Smooth muscle cell (in vitro differentiated cells): ENCODE data around the gene FSTL5. TPM values are rescaled to one million over a fixed set of nuclear protein-coding genes. Genes with fewer than 3 reads are reported as not detected.
A peak's percentile ranks its signal among the peaks of the same experiment; 100 is the strongest.

Source experiments
- DNase-seq: peaks from one replicate; lab custom pipeline; 2025; ENCODE audit not compliant: unreplicated experiment; lab: John Stamatoyannopoulos, UW
- H2AFZ ChIP-seq: fragments of 200-600 bp; sonication (generic); 2 replicates; pipeline ENCODE4 v1.6.0; 2016; ENCODE audit warnings: antibody characterized with exemption, low read depth, mild to moderate bottlenecking
- H3F3A ChIP-seq: fragments of 200-600 bp; sonication (generic); 2 replicates; pipeline ENCODE4 v1.6.0; 2017; ENCODE audit warnings: antibody characterized with exemption, low read depth
- H3K27ac ChIP-seq: fragments of 200-600 bp; sonication (generic); 2 replicates; pipeline ENCODE4 v1.5.1; 2016; ENCODE audit warnings: low read depth, mild to moderate bottlenecking
- H3K27me3 ChIP-seq: fragments of 200-600 bp; sonication (generic); 2 replicates; pipeline ENCODE4 v1.6.1; 2016; ENCODE audit warnings: low read depth, mild to moderate bottlenecking
- H3K36me3 ChIP-seq: fragments of 200-600 bp; sonication (generic); 2 replicates; pipeline ENCODE4 v1.5.1; 2016; ENCODE audit warnings: low read depth
- H3K4me1 ChIP-seq: fragments of 200-600 bp; sonication (generic); 2 replicates; pipeline ENCODE4 v1.5.1; 2016; ENCODE audit warnings: low read depth
- H3K4me2 ChIP-seq: fragments of 200-600 bp; sonication (generic); 2 replicates; pipeline ENCODE4 v1.6.0; 2016; ENCODE audit warnings: mild to moderate bottlenecking
- H3K4me3 ChIP-seq: fragments of 200-600 bp; sonication (generic); 2 replicates; pipeline ENCODE4 v1.5.1; 2016; ENCODE audit warnings: mild to moderate bottlenecking
- H3K79me2 ChIP-seq: fragments of 200-600 bp; sonication (generic); 2 replicates; pipeline ENCODE4 v1.6.0; 2016; ENCODE audit warnings: low read depth, mild to moderate bottlenecking
- H3K9ac ChIP-seq: fragments of 200-600 bp; sonication (generic); 2 replicates; pipeline ENCODE4 v1.6.0; 2016; ENCODE audit warnings: low read depth
- H3K9me3 ChIP-seq: fragments of 200-600 bp; sonication (generic); replicated peaks from 2 replicates; pipeline ENCODE4 v1.5.1; 2016; ENCODE audit warnings: low read depth
- H4K20me1 ChIP-seq: fragments of 200-600 bp; sonication (generic); 2 replicates; pipeline ENCODE4 v1.6.0; 2016; ENCODE audit warnings: low read depth
- WGBS: methylation state at CpG from one replicate; pipeline ENCODE4 v1.1.7; 2016; ENCODE audit warnings: low lambda C conversion rate; 5-methylcytosine and 5-hydroxymethylcytosine counted together
- polyA plus RNA-seq: library from polyadenylated mRNA; unstranded; fragments of >200 nt; fragmentation: Nextera tagmentation; extraction: Ambion mirVana; gene quantifications from 2 replicates; pipeline ENCODE4 v1.2.1, GENCODE V29; 2016
- total RNA-seq: library from RNA; depleted of rRNA; stranded (reverse); fragments of >200 nt; gene quantifications from 2 replicates; pipeline ENCODE4 v1.2.3, GENCODE V29; 2014
- TF ChIP-seq, protein P1 (sequence below): fragments of 200-600 bp; sonication (generic); IDR thresholded peaks from 2 replicates; pipeline ENCODE4 v1.5.1; 2017; ENCODE audit warnings: borderline replicate concordance, mild to moderate bottlenecking, antibody characterized with exemption; ENCODE audit not compliant: insufficient read depth, poor library complexity, severe bottlenecking

The FSTL5 gene
- total and polyA plus RNA-seq, 2 experiments from 2014 or later: 0.04 TPM; not detected in 1

DNA sequence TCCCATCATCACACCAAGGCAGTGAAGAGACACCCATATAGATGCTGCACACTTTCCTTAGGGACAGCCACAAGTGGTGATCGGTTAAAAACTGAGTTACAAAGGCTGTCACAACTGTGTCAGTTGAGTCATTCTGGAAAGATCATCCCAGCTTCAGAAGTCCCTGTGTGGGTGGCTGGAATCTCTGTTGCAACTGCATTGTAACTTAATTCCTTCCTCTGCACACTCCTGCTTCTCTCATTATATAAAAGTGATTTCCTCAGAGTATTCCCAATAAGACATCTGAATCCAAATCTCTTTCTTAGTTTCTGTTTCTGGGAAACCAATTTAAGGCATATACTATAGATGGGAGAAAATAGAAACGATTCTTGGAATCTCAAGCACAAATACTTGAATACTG is 88.1 kb downstream of the FSTL5 start:
- H3K36me3 ChIP-seq: no peaks in the 10 kb centered on the region
- WGBS: 58% methylated on average over 2 of the region's 2 CpGs
- no peak overlapping the region for H3K27ac ChIP-seq
- H3F3A ChIP-seq: no peaks in the 10 kb centered on the region
- H3K4me2 ChIP-seq: peak overlapping the region; percentile 20
- TF ChIP-seq, protein P1, sequence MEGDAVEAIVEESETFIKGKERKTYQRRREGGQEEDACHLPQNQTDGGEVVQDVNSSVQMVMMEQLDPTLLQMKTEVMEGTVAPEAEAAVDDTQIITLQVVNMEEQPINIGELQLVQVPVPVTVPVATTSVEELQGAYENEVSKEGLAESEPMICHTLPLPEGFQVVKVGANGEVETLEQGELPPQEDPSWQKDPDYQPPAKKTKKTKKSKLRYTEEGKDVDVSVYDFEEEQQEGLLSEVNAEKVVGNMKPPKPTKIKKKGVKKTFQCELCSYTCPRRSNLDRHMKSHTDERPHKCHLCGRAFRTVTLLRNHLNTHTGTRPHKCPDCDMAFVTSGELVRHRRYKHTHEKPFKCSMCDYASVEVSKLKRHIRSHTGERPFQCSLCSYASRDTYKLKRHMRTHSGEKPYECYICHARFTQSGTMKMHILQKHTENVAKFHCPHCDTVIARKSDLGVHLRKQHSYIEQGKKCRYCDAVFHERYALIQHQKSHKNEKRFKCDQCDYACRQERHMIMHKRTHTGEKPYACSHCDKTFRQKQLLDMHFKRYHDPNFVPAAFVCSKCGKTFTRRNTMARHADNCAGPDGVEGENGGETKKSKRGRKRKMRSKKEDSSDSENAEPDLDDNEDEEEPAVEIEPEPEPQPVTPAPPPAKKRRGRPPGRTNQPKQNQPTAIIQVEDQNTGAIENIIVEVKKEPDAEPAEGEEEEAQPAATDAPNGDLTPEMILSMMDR: no peak
- H3K27me3 ChIP-seq: no peaks in the 10 kb centered on the region
- DNase-seq: no peak
- H2AFZ ChIP-seq: no peak overlapping the region
- H4K20me1 ChIP-seq: no peaks in the 10 kb centered on the region
- no peak overlapping the region for H3K4me3 ChIP-seq
- no peaks in the 10 kb centered on the region for H3K4me1 ChIP-seq
- H3K79me2 ChIP-seq: no peaks in the 10 kb centered on the region
- no peak overlapping the region for H3K9ac ChIP-seq
- H3K9me3 ChIP-seq: no peaks in the 10 kb centered on the region

DNA sequence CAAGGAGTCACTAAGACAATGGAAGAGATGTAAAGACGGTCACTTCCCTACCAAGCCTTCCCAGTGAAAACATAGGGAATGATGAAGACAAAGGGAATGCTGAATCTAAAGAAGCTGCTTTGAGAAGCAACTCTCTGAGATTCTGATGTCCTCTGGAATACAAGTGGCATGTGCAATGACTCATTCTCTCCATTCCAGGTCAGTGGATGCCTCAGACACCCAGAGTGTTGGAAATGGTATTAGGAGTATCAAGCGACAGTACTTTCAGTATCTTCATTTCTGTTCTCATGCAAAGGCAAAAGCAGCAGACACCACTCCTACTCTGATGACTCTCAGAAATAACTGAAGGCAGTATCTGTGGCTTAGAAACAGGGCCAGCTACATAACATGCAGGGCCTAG is 102.6 kb downstream of the FSTL5 start:
- 28% methylated on average over 2 of the region's 2 CpGs for WGBS
- no peak overlapping the region for H3K9ac ChIP-seq
- H3K79me2 ChIP-seq: no peaks in the 10 kb centered on the region

DNA sequence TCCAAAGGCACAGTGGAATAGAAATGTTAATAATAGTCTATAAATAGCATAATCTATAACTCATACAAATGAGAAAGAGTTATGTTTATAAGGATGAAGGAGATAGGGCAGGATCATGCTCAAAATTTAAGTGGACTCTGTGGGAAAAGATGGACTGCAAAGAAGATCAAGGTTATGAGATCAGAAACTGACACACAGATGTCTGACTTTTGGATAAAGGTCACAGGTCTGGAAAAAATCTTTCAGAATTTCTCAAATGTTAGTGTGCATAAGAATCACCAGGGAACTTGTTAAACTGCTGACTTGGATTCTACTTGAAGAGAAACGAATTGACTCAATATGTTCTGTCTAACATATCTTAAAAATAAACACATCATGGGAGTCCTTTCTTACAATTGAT is 104.1 kb downstream of the FSTL5 start:
- Histone ChIP-seq H3K27ac (no peak overlapping the region), H3K9me3 (no peaks in the 10 kb centered on the region), H3K4me3 (no peak overlapping the region), H3K36me3 (no peaks in the 10 kb centered on the region), H3K9ac (no peak overlapping the region), H2AFZ (no peak overlapping the region), H3F3A (peaks cover 4% of the 10 kb centered on the region), H3K79me2 (no peaks in the 10 kb centered on the region), H3K4me1 (peaks cover 6% of the 10 kb centered on the region), H3K4me2 (no peak overlapping the region), H4K20me1 (no peaks in the 10 kb centered on the region), H3K27me3 (peaks cover 16% of the 10 kb centered on the region)
- TF ChIP-seq, protein P1: no peak
- DNase-seq: no peak
- WGBS: 76% methylated on average over 1 of the region's 1 CpG

More for the DNA sequence above, 102.6 kb downstream of the FSTL5 start:
- Histone ChIP-seq H3K9me3 (no peaks in the 10 kb centered on the region), H3K4me2 (peak overlapping the region; percentile 57), H4K20me1 (no peaks in the 10 kb centered on the region), H3K4me1 (peaks cover 6% of the 10 kb centered on the region), H3K27ac (peak overlapping the region; percentile 23), H2AFZ (no peak overlapping the region), H3K36me3 (no peaks in the 10 kb centered on the region), H3K27me3 (peaks cover under 1% of the 10 kb centered on the region), H3F3A (peaks cover 4% of the 10 kb centered on the region), H3K4me3 (no peak overlapping the region)
- TF ChIP-seq, protein P1: no peak
- no peak for DNase-seq

DNA sequence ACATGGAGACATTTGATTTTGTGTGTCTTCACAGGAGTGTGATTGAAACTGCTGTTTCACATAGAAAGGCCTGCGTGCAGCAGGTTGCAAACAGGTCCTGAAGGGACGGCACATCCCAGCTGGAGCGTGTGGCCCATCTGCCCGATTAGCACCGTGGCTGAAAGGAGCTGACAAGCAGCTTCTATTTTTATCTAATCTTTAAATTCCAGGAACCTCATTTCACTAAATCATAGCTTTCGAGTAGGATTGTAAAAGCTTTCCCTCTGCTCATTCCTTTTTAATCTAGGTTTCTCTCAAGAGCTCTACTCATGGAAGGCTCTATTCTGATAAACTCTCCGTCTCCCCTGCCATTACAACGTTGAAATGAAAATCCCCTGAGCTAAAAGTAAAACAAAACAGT is 106.8 kb downstream of the FSTL5 start:
- Histone ChIP-seq H3K9me3 (no peaks in the 10 kb centered on the region), H2AFZ (no peak overlapping the region), H3K27me3 (peaks cover 19% of the 10 kb centered on the region), H3K4me2 (peak overlapping the region; percentile 25), H3K79me2 (no peaks in the 10 kb centered on the region), H3K4me1 (peaks cover 6% of the 10 kb centered on the region), H3F3A (peaks cover 4% of the 10 kb centered on the region), H3K4me3 (no peak overlapping the region), H3K27ac (no peak overlapping the region), H4K20me1 (no peaks in the 10 kb centered on the region), H3K9ac (no peak overlapping the region), H3K36me3 (no peaks in the 10 kb centered on the region)
- no peak for DNase-seq
- TF ChIP-seq, protein P1: no peak
- WGBS: 22% methylated on average over 8 of the region's 8 CpGs
